OCI-LY1 (cell line): ENCODE results near the gene PKD1L1.

Source experiments
- H2AFZ ChIP-seq: fragments of 200-600 bp; sonication (generic), shearing (Covaris generic); 2 replicates; pipeline ENCODE4 v1.6.0; 2014; ENCODE audit warnings: antibody characterized with exemption, mild to moderate bottlenecking, low read length
- H3F3A ChIP-seq: fragments of 200-600 bp; sonication (generic), shearing (Covaris generic); 2 replicates; pipeline ENCODE4 v1.6.0; 2014; ENCODE audit warnings: mild to moderate bottlenecking, antibody characterized with exemption, low read length, moderate library complexity; ENCODE audit not compliant: insufficient read depth
- H3K27ac ChIP-seq: fragments of 200-600 bp; sonication (generic); 2 replicates; pipeline ENCODE4 v1.5.1; 2014; ENCODE audit warnings: low read length, mixed run types, mild to moderate bottlenecking, low read depth; ENCODE audit not compliant: poor library complexity, severe bottlenecking
- H3K27me3 ChIP-seq: fragments of 200-600 bp; sonication (generic); 2 replicates; pipeline ENCODE4 v1.6.0; 2014; ENCODE audit warnings: antibody characterized with exemption, mild to moderate bottlenecking, low read length, moderate library complexity; ENCODE audit not compliant: insufficient read depth
- H3K36me3 ChIP-seq: fragments of 200-600 bp; sonication (generic); 2 replicates; pipeline ENCODE4 v1.6.1; 2014; ENCODE audit warnings: mild to moderate bottlenecking, antibody characterized with exemption, low read length, moderate library complexity, mixed read lengths; ENCODE audit not compliant: insufficient read depth
- H3K4me1 ChIP-seq: fragments of 200-600 bp; sonication (generic); 2 replicates; pipeline ENCODE4 v1.5.1; 2014; ENCODE audit warnings: mild to moderate bottlenecking, low read length, moderate library complexity; ENCODE audit not compliant: insufficient read depth, severe bottlenecking
- H3K4me2 ChIP-seq: fragments of 200-600 bp; sonication (generic), shearing (Covaris generic); 2 replicates; pipeline ENCODE4 v1.6.1; 2014; ENCODE audit warnings: low read length
- H3K4me3 ChIP-seq: fragments of 200-600 bp; sonication (generic); 2 replicates; pipeline ENCODE4 v1.5.1; 2014; ENCODE audit warnings: low read length, low read depth, mild to moderate bottlenecking, mixed read lengths; ENCODE audit not compliant: poor library complexity, severe bottlenecking
- H3K79me2 ChIP-seq: fragments of 200-600 bp; shearing (Covaris generic); 2 replicates; pipeline ENCODE4 v1.6.1; 2016; ENCODE audit warnings: mixed run types, low read length, mixed read lengths; ENCODE audit not compliant: insufficient read depth
- H3K9ac ChIP-seq: fragments of 200-600 bp; sonication (generic), shearing (Covaris generic); 2 replicates; pipeline ENCODE4 v1.6.1; 2014; ENCODE audit warnings: mild to moderate bottlenecking, low read length, mixed read lengths
- H3K9me2 ChIP-seq: fragments of 200-600 bp; sonication (generic), shearing (Covaris generic); 2 replicates; pipeline ENCODE4 v1.6.1; 2014; ENCODE audit warnings: low read depth, mild to moderate bottlenecking, low read length, mixed read lengths
- H3K9me3 ChIP-seq: fragments of 200-600 bp; shearing (Covaris generic); 2 replicates; pipeline ENCODE4 v1.6.1; 2014; ENCODE audit warnings: low read length, mixed read lengths
- H4K20me1 ChIP-seq: fragments of 200-600 bp; sonication (generic), shearing (Covaris generic); 2 replicates; pipeline ENCODE4 v1.6.0; 2016; ENCODE audit warnings: mild to moderate bottlenecking, low read length; ENCODE audit not compliant: insufficient read depth
- CTCF ChIP-seq: fragments of 200-600 bp; sonication (generic), shearing (Covaris generic); IDR thresholded peaks from 2 replicates; pipeline ENCODE4 v1.5.1; 2017; ENCODE audit warnings: mild to moderate bottlenecking, antibody characterized with exemption, low read length, moderate library complexity, mixed read lengths
- EZH2 ChIP-seq: fragments of 200-600 bp; sonication (generic), shearing (Covaris generic); IDR thresholded peaks from 2 replicates; pipeline ENCODE4 v1.8.0; 2017; ENCODE audit warnings: borderline replicate concordance, mixed run types, mild to moderate bottlenecking, antibody characterized with exemption, low read length, moderate library complexity, mixed read lengths

Gene PKD1L1

GRCh38 chr7:47836080-47836479 is 112.2 kb downstream of the PKD1L1 start:
- Histone ChIP-seq H3K27ac (no peak overlapping the region), H3K9me2 (no peaks in the 10 kb centered on the region), H3F3A (no peaks in the 10 kb centered on the region), H3K4me1 (peaks cover 21% of the 10 kb centered on the region), H3K4me2 (no peak overlapping the region), H4K20me1 (no peaks in the 10 kb centered on the region), H2AFZ (no peak overlapping the region), H3K36me3 (no peaks in the 10 kb centered on the region), H3K9ac (no peak overlapping the region), H3K4me3 (no peak overlapping the region), H3K9me3 (no peaks in the 10 kb centered on the region), H3K27me3 (0 out of 2 replicates have a peak, but pooled peaks cover 4% of the 10 kb centered on the region), H3K79me2 (no peaks in the 10 kb centered on the region)
- no peak for TF ChIP-seq CTCF
- no peak for TF ChIP-seq EZH2

GRCh38 chr7:47833211-47833610 is 115.1 kb downstream of the PKD1L1 start:
- no peak overlapping the region for H3K4me2 ChIP-seq
- TF ChIP-seq EZH2 (no peak), CTCF (no peak)
- H3F3A ChIP-seq: no peaks in the 10 kb centered on the region
- no peaks in the 10 kb centered on the region for H3K9me2 ChIP-seq
- H3K79me2 ChIP-seq: no peaks in the 10 kb centered on the region
- no peaks in the 10 kb centered on the region for H4K20me1 ChIP-seq
- H3K4me1 ChIP-seq: peaks cover 14% of the 10 kb centered on the region
- no peaks in the 10 kb centered on the region for H3K9me3 ChIP-seq
- no peaks in the 10 kb centered on the region for H3K36me3 ChIP-seq
- no peak overlapping the region for H3K4me3 ChIP-seq
- 0 out of 2 replicates have a peak, but pooled peaks cover 4% of the 10 kb centered on the region for H3K27me3 ChIP-seq
- H3K27ac ChIP-seq: no peak overlapping the region
- no peak overlapping the region for H3K9ac ChIP-seq
- no peak overlapping the region for H2AFZ ChIP-seq

GRCh38 chr7:47832105-47832715 is 116.1 kb downstream of the PKD1L1 start:
- no peak overlapping the region for H3K27ac ChIP-seq
- H3K4me3 ChIP-seq: no peak overlapping the region
- H3K4me1 ChIP-seq: peaks cover 14% of the 10 kb centered on the region
- H3K27me3 ChIP-seq: 0 out of 2 replicates have a peak, but pooled peaks cover 2% of the 10 kb centered on the region
- H2AFZ ChIP-seq: no peak overlapping the region
- no peak for TF ChIP-seq CTCF
- TF ChIP-seq EZH2: no peak
- H3K9ac ChIP-seq: no peak overlapping the region
- H3K9me3 ChIP-seq: no peaks in the 10 kb centered on the region
- H3K36me3 ChIP-seq: no peaks in the 10 kb centered on the region
- no peaks in the 10 kb centered on the region for H3F3A ChIP-seq
- H3K4me2 ChIP-seq: no peak overlapping the region
- no peaks in the 10 kb centered on the region for H3K9me2 ChIP-seq
- H3K79me2 ChIP-seq: no peaks in the 10 kb centered on the region
- H4K20me1 ChIP-seq: no peaks in the 10 kb centered on the region
